Left lung (tissue), 10 donors: ENCODE data around the gene SERAC1. TPM values are rescaled to one million over a fixed set of nuclear protein-coding genes. Genes with fewer than 3 reads are reported as not detected.
A peak's percentile ranks its signal among the peaks of the same experiment; 100 is the strongest.

Source experiments
- ATAC-seq: fragments of 200-7000 bp; cut with Tn5 transposase; one replicate; pipeline ENCODE4 v1.9.1; 2020; ENCODE audit warnings: moderate library complexity
- DNase-seq, 4 donors: peaks; one replicate each; pipeline ENCODE4 v3.0.0-alpha.2; 2013 to 2020
- H3K27ac ChIP-seq, 2 donors: fragments of 200-600 bp; sonication (generic) in 1 of 2; one replicate each; pipeline versions ENCODE4 v1.5.0 to v1.8.0; 2020 to 2021
- H3K27me3 ChIP-seq, 2 donors: fragments of 200-600 bp; sonication (generic) in 1 of 2; one replicate each; pipeline versions ENCODE4 v1.5.0 to v1.8.0; 2020 to 2021
- H3K36me3 ChIP-seq, 2 donors: fragments of 200-600 bp; sonication (generic) in 1 of 2; one replicate each; pipeline versions ENCODE4 v1.5.0 to v1.8.0; 2020 to 2021
- H3K4me1 ChIP-seq, 2 donors: fragments of 200-600 bp; one replicate each; pipeline ENCODE4 v1.8.0; 2021
- H3K4me3 ChIP-seq, 2 donors: fragments of 200-600 bp; sonication (generic) in 1 of 2; one replicate each; pipeline versions ENCODE4 v1.5.0 to v1.8.0; 2020 to 2021; ENCODE audit warnings: mild to moderate bottlenecking in 1 of 2
- H3K9me3 ChIP-seq, 2 donors: fragments of 200-600 bp; sonication (generic) in 1 of 2; one replicate each; pipeline versions ENCODE4 v1.5.0 to v1.8.0; 2020 to 2021
- CTCF ChIP-seq, 2 donors: fragments of 200-600 bp; sonication (generic) in 1 of 2; IDR thresholded peaks; one replicate each; pipeline versions ENCODE4 v1.5.0 to v1.8.0; 2021; ENCODE audit warnings: antibody characterized with exemption in 2 of 2
- intact Hi-C, 2 donors: fragments of 100-400 bp; cut with DNase I; formaldehyde crosslinking; loops; one replicate each; pipeline versions ENCODE4 v1.11.2 to v1.14.2; 2022
- polyA plus RNA-seq, 6 donors: library from polyadenylated mRNA; unstranded; fragments of 120-200 nt; gene quantifications; one replicate each; pipeline ENCODE4 v1.2.1, GENCODE V29; 2013; ENCODE audit not compliant: insufficient read length in 6 of 6
- total RNA-seq, 2 donors: library from RNA; stranded (reverse); fragmentation: NEBNext Ultra II Directional; extraction: Animal tissue kit (Norgen Biotek cat#: 25700); gene quantifications; one replicate each; pipeline ENCODE4 v1.2.1, GENCODE V29; 2021
- donor health status: DM: no; HTN: yes; CAD: no.
- donor health status: DM: no; HTN: no; CAD: no.

Gene SERAC1
- total and polyA plus RNA-seq, 8 donors, result 7.7 to 10.7 (median 9.2) TPM

- ATAC-seq (no peak), DNase-seq (no peak)
- no peak for TF ChIP-seq CTCF (IDR thresholded peaks at IDR 0.05)
- Histone ChIP-seq H3K27me3 (no peaks in the 10 kb centered on the region), H3K4me1 (peaks cover 3 to 27% of the 10 kb centered on the region in 2 donors), H3K9me3 (no peaks in the 10 kb centered on the region), H3K27ac (no peak overlapping the region), H3K4me3 (no peak overlapping the region), H3K36me3 (peaks cover 0 to 10% of the 10 kb centered on the region in 2 donors)
- intact Hi-C loops, result no loop called here
Measured at GRCh38 chr6:158158123-158158522, 9.9 kb downstream of the SERAC1 start.

GRCh38 chr6:158157064-158157764 is 10.8 kb downstream of the SERAC1 start:
- H3K4me3 ChIP-seq, result no peak overlapping the region

GRCh38 chr6:158154816-158155215 is 13.2 kb downstream of the SERAC1 start:
- Histone ChIP-seq H3K4me3 (no peak overlapping the region), H3K4me1 (peaks cover 0 to 10% of the 10 kb centered on the region in 2 donors), H3K27me3 (no peaks in the 10 kb centered on the region), H3K36me3 (peaks cover 0 to 20% of the 10 kb centered on the region in 2 donors), H3K27ac (no peak overlapping the region), H3K9me3 (no peaks in the 10 kb centered on the region)
- TF ChIP-seq CTCF (IDR thresholded peaks at IDR 0.05), result no peak
- no peak for DNase-seq
- intact Hi-C loops, result no loop called here
- peak; percentile 64 for ATAC-seq

More at GRCh38 chr6:158157064-158157764, 10.8 kb downstream of the SERAC1 start:
- ATAC-seq (no peak), DNase-seq (no peak)
- intact Hi-C loops, result no loop called here
- H3K27me3 ChIP-seq, result no peaks in the 10 kb centered on the region
- no peaks in the 10 kb centered on the region for H3K9me3 ChIP-seq
- peaks cover 3 to 25% of the 10 kb centered on the region in 2 donors for H3K4me1 ChIP-seq
- H3K27ac ChIP-seq, result no peak overlapping the region
- TF ChIP-seq CTCF (IDR thresholded peaks at IDR 0.05), result no peak
- H3K36me3 ChIP-seq, result peaks cover 0 to 12% of the 10 kb centered on the region in 2 donors

- Histone ChIP-seq H3K27ac (no peak overlapping the region), H3K4me1 (peaks cover 0 to 10% of the 10 kb centered on the region in 2 donors)
Measured at GRCh38 chr6:158153576-158153975, 14.5 kb downstream of the SERAC1 start.

More at GRCh38 chr6:158153576-158153975, 14.5 kb downstream of the SERAC1 start:
- intact Hi-C loops, result no loop called here
- Histone ChIP-seq H3K4me3 (no peak overlapping the region), H3K27me3 (no peaks in the 10 kb centered on the region), H3K9me3 (no peaks in the 10 kb centered on the region), H3K36me3 (peaks cover 0 to 29% of the 10 kb centered on the region in 2 donors)
- no peak for TF ChIP-seq CTCF (IDR thresholded peaks at IDR 0.05)
- no peak for DNase-seq
- no peak for ATAC-seq
